ENCODE data around the gene EEIG2.

Gene EEIG2

DNA sequence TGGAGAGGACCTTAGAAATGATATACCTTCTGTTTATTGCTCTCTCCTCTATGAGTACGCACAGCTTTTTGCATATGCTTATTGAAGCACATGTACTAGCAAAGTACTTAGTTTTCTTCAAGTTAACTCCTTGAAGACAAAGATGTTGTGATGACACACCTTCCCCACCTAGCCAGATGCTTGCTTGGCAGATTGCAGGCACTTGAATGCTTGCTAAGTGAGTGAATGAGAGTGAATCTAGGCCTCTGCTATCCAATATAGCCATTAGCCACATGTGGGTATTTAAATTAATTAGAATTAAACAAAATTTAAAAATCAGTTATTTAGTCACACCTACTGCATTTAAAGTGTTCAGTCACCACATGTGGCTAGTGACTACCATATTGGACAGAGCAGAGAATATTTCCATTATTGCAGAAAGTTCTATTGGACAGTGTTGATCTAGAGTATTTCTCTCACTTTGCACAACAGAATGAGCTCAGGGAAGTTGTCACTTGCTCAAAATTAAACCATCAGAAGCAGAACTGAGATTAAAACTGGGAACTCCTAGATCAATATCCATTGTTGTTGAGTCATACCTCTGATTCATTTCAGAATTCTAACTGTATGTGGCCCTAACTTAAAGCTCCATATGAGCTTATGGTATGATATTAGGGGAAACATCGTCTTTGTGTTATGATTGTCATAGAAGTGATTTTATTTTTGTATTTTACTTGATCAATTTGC, 8.6 kb upstream of the EEIG2 start:
- no peak for DNase-seq

DNA sequence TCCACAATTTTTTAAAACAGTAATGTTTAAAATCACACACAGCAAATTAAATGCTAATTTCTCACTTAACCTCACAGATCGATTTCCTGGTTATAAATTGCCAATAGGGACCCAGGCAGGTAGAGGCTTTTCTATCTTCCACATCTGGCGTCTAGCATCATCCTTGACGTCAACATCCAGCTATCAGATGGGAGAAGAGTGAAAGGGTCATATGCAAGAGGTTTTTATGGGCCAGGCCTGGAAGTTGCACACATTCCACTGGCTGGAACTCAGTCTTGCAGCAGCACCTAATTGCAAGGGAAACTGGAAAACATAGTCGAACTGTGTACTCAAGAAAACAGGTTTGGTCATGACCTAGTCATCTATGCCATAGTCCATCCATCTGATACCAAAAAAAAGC, 6.0 kb upstream of the EEIG2 start:
- no peak for DNase-seq

DNA sequence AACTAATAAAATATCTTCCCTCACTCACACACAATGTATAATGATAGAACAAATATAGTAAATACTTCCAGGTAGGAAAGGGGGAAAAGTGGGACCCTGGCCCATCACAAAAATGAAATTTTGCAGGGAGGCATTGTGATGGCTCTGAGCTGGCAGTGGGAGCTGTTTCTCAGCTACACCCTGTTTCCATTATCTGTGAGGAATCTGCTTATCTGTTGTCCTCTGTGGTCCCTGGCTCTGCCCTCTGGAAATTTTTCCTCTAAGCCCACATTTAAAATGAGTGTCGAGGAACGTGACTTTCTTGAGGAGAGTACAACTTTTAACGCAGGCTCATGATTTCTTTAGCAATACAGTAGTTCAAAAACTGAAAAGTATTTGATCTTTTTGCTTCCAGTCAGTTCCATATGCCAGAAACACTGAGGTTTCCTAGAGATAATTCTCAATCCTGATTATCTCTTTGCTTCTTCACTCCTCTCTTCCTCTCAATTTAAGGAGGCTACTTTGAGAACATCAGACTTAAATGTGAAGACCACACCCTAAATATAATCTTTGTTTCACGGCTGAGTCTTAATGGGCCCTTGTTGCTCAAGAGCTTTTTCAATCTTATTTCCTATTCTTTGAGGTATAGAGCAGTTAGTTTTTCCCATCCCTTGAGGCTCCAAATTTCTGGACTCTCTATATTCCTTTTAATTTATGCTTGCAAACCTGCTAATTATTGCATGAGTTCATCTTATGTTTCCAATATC, 5.0 kb upstream of the EEIG2 start:
- no peak for DNase-seq

DNA sequence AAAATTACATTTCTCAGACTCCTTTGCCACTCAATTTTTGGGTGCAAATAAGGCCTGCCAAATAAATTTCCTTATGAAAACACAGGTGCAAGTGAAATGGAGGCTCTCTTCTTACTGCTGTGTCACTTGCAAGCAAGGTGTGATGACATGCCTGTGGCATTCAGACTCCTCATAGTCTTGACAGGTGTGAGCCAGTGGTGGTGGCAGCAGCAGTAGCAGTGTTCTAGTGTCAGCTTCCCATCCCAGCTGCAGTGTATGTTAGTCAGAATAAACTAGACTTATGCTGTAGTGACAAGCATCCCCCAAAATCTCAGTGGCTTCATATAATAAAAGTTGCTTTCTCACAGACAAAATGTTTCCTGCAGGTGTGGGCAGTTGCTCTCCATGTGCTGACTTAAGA, 3.8 kb upstream of the EEIG2 start:
- DNase-seq = no peak

DNA sequence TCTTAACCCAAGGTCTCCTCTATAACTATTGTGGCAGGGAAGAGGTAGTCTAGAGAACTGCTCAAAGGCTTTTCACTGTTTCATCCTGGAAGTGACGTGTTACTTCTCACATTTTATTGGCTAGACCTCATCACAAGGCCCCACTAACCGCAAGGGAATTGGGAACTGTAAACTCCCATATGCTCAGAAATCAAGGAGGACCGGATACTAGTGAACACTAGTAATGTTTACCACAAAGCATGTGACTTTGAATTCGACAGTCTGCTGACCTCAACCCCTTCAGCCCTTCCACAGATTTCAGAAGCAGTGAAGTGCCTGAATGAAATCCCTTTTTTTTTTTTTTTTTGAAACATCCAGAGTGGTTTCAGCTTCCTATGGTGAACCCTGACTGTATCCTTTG, 3.4 kb upstream of the EEIG2 start:
- DNase-seq = no peak

DNA sequence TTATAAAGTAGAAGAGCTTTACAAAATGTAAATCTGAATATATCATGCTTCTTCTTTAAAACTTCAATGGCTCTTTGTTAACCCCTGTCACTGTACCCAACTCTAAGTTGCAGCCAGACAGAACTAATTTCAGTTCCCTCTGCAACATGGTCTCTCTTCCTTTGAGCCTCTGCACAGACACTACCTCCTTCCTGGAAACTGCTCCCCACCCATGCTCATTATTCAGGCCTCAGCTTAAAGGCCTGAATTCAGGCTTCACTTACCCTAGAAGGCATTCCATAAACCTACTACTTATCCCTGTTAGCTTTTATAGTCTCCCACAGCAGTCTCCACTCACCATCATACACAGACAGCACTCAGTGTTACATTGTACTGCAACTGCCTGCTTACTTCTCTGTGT, 2.6 kb upstream of the EEIG2 start:
- DNase-seq = no peak

DNA sequence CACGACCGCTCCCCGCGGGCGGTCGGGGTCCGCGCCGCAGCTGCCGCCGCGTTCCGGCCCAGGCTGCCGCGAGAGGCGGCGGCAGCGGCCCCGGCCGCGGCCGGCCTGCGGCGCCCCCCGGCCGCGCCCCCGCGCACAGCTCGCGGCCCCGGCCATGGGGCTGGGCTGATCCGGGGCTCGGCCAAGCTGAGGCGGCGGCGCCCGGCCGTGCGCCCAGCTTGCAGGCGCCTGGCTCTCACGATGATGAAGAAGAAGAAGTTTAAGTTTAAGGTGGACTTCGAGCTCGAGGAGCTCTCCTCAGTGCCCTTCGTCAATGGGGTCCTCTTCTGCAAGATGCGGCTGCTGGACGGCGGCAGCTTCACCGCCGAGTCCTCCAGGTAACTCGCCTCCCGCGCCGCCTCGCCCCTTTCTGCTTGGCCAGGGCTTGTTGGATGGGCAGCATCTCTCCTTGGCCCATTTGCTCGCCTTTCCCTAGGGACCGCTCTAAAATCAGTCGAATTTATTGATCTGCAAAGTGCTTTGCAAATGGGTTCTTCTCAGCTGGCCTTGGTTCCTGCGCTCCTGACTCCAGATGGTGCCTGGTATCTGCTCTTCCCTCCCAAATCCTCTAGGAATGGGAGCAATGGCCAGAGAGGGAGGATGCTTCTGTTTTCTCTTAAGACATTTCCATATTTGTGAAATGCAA, 431 bp downstream of the EEIG2 start:
- DNase-seq = peak; percentile 32

DNA sequence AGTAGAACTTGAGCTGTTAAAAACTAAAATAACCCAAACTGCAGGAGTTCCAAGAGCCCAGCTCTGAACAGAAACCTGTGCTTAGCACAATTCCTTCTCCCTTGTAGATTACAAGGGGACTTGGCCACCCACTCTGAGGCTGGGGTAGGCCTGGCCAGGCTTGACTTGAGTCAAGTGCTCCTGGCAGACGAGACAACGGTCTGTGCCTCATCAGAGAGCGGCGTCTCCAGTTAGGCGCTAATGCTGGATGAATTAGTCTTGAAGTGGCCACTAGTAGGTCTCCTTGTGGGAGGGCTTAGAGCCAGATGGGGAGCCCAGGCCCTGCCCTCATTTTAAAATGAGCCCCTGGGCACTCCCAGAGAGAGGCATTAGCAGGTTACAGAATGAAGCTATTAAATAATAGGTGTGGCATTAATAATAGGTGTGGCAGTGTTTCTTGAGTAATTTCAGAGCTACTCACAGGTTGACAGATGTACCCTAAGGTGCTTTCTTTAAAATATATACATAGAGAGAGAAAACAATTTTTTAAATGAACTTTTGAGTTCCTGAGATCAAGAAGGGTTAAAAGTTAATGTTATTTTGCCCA, 1.1 kb downstream of the EEIG2 start:
- peak; percentile 64 for DNase-seq

DNA sequence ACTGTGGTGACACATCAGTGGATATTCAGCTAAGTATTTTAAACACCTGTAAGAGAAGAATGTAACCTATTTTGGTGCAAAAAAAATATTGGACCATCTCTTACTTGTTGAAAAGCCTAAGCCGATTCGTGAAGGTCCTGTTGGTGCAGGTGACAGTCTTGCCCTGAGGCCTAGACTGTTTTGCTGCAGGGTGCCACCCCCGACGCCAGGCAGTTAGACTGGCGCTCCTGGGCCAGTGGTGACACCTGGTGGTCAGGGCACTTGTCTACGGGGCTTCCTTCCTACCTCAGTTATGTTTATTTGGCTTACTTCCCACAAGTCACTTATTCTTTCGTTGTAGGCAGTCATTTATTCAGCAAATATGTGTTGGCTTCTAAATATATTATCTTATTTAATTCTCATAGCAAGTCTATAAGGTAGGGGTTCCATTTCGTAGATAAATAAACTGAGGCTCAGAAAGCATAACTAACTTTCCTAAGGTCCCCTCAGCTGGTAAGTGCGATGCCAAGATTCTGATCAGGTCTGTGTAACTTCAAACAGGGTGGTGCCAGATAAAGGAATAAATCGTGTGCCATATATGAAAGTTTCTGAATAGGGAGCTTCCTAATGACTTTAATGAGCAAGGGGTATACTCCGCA, 1.9 kb downstream of the EEIG2 start:
- DNase-seq = peak; percentile 88

DNA sequence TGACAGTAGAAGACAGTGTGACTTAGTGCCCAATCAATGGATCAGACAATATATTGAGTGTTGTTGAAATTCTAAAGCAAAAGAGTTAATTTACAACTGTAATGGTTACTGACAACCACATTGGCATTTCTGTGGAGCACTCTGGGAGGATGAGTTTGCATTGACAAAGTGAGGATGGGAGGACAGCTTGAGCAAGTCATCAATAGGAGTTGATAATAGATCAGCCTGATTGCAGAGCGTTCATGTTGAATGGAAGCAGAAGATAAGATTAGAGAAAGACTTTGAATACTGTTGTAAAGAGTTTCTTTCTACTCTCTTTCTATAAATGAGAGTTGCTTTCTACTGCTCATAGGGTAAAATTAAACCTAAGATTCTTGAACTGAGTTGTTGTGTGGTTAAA, 3.9 kb downstream of the EEIG2 start:
- DNase-seq = no peak

DNA sequence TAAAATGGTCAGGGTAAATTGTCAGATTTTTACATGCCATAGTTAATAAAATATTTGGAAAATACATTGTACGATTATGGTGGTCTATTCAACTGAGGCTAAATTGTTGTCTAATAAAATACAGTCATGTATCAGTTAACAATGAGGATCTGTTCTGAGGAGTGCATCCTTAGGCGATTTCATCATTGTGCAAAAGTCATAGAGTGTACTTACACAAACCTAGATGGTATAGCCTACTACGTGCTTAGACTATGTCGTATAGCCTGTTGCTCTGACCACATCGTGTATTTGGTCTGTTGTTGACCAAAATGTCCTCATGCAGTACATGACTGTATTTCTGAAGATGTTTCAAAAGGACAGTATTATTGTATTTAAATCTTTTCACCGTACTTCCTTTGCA, 5.2 kb downstream of the EEIG2 start:
- DNase-seq = no peak

DNA sequence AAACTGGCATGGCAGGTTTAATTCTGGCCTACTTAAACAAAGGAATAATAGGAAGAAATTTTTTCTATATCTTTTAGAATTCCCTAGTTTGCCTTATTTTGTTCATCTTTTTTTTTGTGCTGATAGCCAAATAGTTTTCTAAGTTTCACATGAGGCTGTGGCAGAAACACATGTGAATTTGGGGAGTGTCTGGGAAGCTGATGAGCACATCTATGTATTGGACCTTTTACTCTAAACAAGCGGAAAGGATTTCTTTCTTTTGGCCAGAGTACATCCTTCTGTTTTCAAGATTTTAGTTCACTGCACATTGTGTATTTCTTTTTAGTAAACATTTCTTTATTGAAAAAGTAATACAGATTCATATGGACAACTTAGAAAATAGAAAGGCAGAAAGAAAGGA, 5.6 kb downstream of the EEIG2 start:
- no peak for DNase-seq

DNA sequence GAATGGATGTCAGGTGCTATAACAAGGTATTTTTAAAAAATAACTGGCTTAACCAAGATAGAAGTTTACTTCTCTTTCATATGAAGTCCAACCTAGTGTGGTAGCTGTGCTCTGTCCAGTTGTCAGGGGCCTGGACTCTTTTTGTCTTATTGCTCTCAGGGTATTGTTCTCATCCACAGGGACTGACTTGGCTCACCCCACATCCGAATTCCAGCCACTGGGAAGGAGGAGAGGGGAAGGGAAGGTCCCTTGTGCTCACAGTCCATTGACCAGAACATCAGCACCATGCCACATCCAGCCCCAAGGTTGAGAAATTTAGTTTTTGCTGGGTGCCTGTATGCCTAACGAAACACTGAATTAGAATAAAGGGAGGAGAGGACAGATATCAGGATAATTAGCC, 8.7 kb downstream of the EEIG2 start:
- no peak for DNase-seq

DNA sequence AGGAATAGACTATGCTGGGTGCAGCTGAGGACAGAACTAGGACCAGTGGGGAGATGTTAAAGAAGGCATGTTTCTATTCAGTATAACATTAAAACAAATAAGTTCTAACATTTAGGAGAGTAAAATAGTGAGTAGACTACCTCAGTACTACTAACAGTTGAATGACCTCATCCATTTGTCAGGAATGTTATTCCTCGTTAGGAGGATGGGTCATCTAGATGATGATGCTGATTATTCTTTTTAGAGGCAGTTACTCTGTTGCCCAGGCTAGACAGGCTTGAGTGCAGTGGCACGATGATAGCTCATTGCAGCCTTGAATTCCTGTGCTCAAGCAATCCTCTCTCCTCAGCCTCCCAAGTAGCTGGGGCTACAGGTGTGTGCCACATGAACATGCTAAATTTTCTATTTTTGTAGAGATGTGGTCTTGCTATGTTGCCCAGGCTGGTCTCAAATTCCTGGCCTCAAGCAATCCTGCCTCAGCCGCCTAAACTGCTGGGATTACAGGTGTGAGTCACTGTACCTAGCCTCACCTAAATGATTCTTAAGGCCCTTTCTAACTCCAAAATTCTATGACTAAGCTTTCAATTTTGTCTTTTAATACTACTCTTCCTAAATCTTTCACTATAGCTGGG, 9.3 kb downstream of the EEIG2 start:
- no peak for DNase-seq

DNA sequence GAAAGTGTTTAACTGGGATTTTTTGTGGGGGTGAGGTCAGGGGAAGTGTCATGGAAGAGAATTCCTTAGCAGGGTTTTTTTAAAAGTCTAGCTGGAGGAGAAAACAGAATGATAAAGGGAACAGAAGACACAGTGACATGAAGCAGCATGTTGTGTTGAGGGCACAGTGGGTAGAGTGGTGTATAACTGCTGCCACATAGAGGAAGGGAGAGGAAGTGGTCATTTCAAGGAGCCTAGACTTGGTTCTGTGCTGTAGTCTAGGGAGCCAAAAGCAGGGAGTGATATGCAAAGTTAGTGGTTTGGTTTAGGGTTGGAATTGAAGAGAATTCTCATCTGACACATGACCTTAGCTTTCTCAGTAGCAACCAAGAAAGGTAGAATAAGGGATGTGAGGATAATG, 10.2 kb downstream of the EEIG2 start:
- DNase-seq = peak; percentile 58

DNA sequence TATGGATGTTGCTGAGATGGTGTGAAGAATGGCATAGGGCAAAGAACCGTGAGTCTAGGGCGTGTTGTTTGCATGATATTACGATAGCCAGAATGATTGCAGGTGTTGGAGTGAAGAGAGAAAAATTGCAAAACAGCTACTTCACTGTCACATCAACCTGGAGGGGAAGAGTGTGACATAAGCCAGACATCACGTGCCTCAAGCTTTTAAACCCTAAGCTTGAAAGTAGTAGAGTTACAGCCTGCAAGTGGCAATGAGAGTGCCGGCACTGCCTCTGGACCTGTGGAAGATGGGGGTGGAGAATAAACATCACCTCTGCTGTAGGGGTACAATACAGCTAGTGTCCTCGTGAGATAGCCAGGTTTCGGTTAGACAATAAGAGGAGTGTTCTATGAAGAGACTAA, 11.1 kb downstream of the EEIG2 start:
- no peak for DNase-seq

DNA sequence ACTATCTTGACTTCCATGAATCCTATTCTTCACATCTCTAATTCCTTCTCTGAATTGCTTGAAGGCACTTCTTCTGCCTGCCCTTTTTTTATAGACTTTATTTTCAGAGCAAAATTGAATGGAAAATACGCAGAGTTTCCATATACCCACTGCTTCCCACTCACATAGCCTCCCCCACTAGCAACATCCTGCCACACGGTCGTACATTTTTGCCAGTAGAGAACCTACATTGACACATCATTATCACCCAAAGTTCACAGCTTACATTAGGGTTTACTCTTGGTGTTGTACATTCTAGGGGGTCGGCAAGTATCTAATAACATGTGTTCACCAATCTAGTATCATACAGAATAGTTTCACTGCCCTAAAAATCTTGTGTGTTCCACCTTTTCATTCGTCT, 12.3 kb downstream of the EEIG2 start:
- DNase-seq = no peak

DNA sequence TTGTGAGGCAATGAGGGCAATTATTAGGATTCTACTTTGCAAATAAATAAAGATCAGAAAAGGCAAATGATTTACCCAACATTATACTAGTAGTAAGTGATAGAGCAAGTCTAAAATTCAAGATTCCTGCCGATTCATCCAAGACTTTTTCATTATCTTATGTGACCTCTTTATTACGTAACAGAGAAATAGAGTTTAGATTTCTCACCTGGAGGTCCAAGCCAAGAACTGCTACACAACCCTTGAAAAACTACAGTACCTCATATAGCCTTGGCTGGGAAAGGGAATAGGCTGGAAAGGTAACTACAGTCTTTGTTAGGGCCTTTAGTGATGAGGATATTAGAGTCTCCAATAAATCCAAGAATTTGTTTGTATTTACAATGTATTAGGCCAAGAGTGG, 13.3 kb downstream of the EEIG2 start:
- DNase-seq = no peak

DNA sequence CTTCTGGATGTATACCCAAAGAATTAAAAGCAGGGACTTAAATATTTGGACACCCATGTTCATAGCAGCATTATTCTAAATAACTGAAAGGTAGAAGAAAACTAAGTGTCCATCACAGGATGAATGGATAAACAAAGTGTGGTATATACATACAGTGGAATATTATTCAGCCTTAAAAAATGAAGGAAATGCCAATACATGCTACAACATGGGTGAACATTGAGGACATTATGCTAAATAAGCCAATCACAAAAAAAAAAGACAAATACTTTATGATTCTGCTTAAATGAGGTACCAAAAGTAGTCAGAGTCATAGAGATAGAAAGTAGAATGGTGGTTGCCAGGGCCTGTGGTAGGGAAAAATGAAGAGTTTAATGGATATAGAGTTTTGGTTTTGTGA, 14.1 kb downstream of the EEIG2 start:
- DNase-seq = no peak

DNA sequence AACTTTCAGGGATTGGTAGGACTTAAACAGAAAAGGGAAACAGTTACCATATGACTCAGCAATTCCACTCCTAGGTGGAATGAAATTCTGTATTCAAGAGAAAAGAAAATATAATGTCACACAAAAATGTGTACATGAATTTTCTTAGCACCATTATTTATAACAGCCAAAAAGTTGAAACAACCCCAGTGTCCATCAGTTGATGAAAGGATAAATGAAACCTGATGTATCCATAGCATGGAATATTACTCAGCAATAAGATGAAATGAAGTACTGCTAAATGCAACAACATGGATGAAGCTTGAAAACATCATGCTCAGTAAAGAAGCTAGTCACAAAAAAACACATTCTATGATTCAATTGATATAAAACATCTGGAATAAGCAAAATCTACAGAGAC, 15.5 kb downstream of the EEIG2 start:
- no peak for DNase-seq

DNA sequence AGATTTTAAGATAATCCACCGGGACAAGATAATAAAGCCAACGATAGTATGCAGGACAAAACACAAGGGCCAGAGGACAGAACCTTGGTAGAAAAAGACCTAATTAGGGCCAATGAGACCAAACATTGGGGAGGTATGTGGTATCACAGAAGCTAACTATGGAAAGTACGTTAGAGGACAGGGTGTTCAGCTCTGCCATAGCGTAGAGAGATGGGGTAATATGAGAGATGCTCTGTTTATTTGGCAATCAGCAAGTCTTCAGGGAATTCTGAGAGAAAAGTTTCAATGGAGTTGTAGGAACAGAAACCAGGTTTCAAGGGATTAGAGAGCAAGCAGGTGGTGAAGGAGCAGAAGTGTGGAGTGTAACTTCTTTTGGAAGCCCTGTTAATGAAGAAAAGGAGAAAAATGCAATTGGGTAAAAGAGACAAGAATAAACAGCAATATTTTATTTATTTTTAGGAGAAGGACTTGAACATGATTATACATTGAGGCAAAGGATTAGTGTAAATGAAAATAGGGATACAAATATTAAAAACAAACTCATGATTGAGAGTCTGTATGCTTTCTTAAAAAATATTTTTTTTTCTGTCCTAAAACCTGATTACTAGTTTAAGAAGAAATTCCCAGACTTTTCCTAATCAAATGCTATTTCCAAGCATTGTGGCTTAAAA, 24.0 kb downstream of the EEIG2 start:
- DNase-seq = no peak

DNA sequence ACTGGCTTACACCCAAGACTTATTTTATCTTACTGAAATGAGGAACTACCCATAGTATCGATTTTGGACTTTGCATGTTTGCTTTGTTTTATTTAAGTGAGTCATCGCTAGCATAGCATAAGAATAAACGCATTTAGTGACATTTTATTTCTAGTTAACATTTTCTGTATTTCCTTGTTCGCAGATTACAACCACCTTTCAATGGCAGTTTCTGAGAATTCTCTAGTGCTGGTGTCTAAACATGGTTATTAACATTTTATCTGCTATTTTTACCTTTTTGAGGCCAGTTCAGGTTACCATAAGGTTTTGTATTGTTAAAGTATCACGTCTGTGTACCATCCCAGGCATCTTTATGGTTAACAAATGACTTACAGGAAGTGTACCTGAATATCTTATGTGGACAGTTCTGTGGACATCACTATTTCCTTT, 24.5 kb downstream of the EEIG2 start:
- no peak for DNase-seq

Data from CD4-positive, alpha-beta T cell treated with Interleukin-12 subunit alpha and Interleukin-12 subunit beta, for 1 hour (primary cell).